KMS-11 (cell line): ENCODE results near the gene SHC2.
"Not testable (repeated sequence)": the region's sequence is repeated elsewhere in the genome, so short reads cannot be mapped to it uniquely, and the experiment has no call there.

Source experiments
- H2AFZ ChIP-seq: fragments of 200-600 bp; sonication (generic); 2 replicates; pipeline ENCODE4 v1.6.1; 2016; ENCODE audit warnings: antibody characterized with exemption, mixed run types, low read depth
- H3K27ac ChIP-seq: fragments of 200-600 bp; sonication (generic); 2 replicates; pipeline ENCODE4 v1.6.1; 2016; ENCODE audit warnings: mild to moderate bottlenecking, mixed run types
- H3K27me3 ChIP-seq: fragments of 200-600 bp; sonication (generic); 2 replicates; pipeline ENCODE4 v1.6.1; 2017; ENCODE audit warnings: mild to moderate bottlenecking, low read depth, mixed run types, moderate library complexity; ENCODE audit not compliant: insufficient read depth
- H3K36me3 ChIP-seq: fragments of 200-600 bp; sonication (generic); 2 replicates; pipeline ENCODE4 v1.6.1; 2017; ENCODE audit warnings: mild to moderate bottlenecking, mixed run types; ENCODE audit not compliant: insufficient read depth
- H3K4me1 ChIP-seq: fragments of 200-600 bp; sonication (generic); 2 replicates; pipeline ENCODE4 v1.6.1; 2016; ENCODE audit warnings: mild to moderate bottlenecking, low read depth, mixed run types; ENCODE audit not compliant: poor library complexity, severe bottlenecking
- H3K4me2 ChIP-seq: fragments of 200-600 bp; sonication (generic); 2 replicates; pipeline ENCODE4 v1.7.0; 2016; ENCODE audit warnings: mild to moderate bottlenecking, mixed run types
- H3K4me3 ChIP-seq: fragments of 200-600 bp; sonication (generic); IDR thresholded peaks from 2 replicates; pipeline ENCODE4 v1.6.1; 2017; ENCODE audit warnings: low read depth, low read length, mixed read lengths; ENCODE audit not compliant: insufficient read depth
- H3K79me2 ChIP-seq: fragments of 200-600 bp; sonication (generic); 2 replicates; pipeline ENCODE4 v1.6.1; 2016; ENCODE audit warnings: low read depth, mixed run types; ENCODE audit not compliant: insufficient read depth
- H3K9ac ChIP-seq: fragments of 200-600 bp; sonication (generic); 2 replicates; pipeline ENCODE4 v1.6.1; 2016; ENCODE audit warnings: mild to moderate bottlenecking, mixed run types
- H4K20me1 ChIP-seq: fragments of 200-600 bp; sonication (generic); 2 replicates; pipeline ENCODE4 v1.6.1; 2016; ENCODE audit warnings: mild to moderate bottlenecking, mixed run types; ENCODE audit not compliant: insufficient read depth
- CTCF ChIP-seq: fragments of 200-600 bp; sonication (generic); conservative IDR thresholded peaks from 2 replicates; pipeline ENCODE4 v1.6.1; 2017; ENCODE audit warnings: low read depth, mild to moderate bottlenecking, antibody characterized with exemption, low read length, moderate library complexity, mixed read lengths

The SHC2 gene

GRCh38 chr19:383922-384798 is 76.7 kb downstream of the SHC2 start:
- Histone ChIP-seq H3K36me3 (no peaks in the 10 kb centered on the region), H3K4me3 (no peak overlapping the region), H3K9ac (no peak overlapping the region), H2AFZ (no peak overlapping the region), H3K4me2 (no peak overlapping the region), H3K4me1 (no peaks in the 10 kb centered on the region), H3K27ac (no peak overlapping the region), H3K79me2 (no peaks in the 10 kb centered on the region), H4K20me1 (no peaks in the 10 kb centered on the region), H3K27me3 (peaks cover 45% of the 10 kb centered on the region)
- TF ChIP-seq CTCF: no peak

- TF ChIP-seq CTCF: no peak
- Histone ChIP-seq H4K20me1 (no peaks in the 10 kb centered on the region), H3K27ac (no peak overlapping the region), H2AFZ (no peak overlapping the region), H3K4me1 (no peaks in the 10 kb centered on the region), H3K4me2 (no peak overlapping the region), H3K27me3 (peaks cover 53% of the 10 kb centered on the region), H3K4me3 (no peak overlapping the region), H3K9ac (no peak overlapping the region), H3K36me3 (no peaks in the 10 kb centered on the region), H3K79me2 (no peaks in the 10 kb centered on the region)
These were observed 77.8 kb downstream of the SHC2 start for GRCh38 chr19:383040-383439.

- not testable (repeated sequence) for H3K4me1 ChIP-seq, H4K20me1 ChIP-seq, H2AFZ ChIP-seq, H3K79me2 ChIP-seq, H3K9ac ChIP-seq, H3K27ac ChIP-seq, H3K4me3 ChIP-seq, H3K36me3 ChIP-seq, H3K4me2 ChIP-seq
- H3K27me3 ChIP-seq: peaks cover 52% of the 10 kb centered on the region
These were observed 78.3 kb downstream of the SHC2 start for GRCh38 chr19:382578-382977.

GRCh38 chr19:381901-382300 is 78.9 kb downstream of the SHC2 start:
- not testable (repeated sequence) for H3K4me1 ChIP-seq, H3K4me2 ChIP-seq, H3K4me3 ChIP-seq, H3K9ac ChIP-seq, H3K27ac ChIP-seq, H3K36me3 ChIP-seq, H2AFZ ChIP-seq, H3K79me2 ChIP-seq, H4K20me1 ChIP-seq
- peaks cover 50% of the 10 kb centered on the region for H3K27me3 ChIP-seq

- H2AFZ ChIP-seq, H3K79me2 ChIP-seq, H3K4me2 ChIP-seq, H4K20me1 ChIP-seq, H3K4me3 ChIP-seq, H3K9ac ChIP-seq, H3K36me3 ChIP-seq, H3K4me1 ChIP-seq, H3K27ac ChIP-seq: not testable (repeated sequence)
- peaks cover 50% of the 10 kb centered on the region for H3K27me3 ChIP-seq
These were observed 80.1 kb downstream of the SHC2 start for GRCh38 chr19:380618-381219.

GRCh38 chr19:379796-380195 is 81.0 kb downstream of the SHC2 start:
- H3K36me3 ChIP-seq: no peaks in the 10 kb centered on the region
- H3K4me3 ChIP-seq: no peak overlapping the region
- no peak overlapping the region for H3K9ac ChIP-seq
- TF ChIP-seq CTCF: no peak
- no peaks in the 10 kb centered on the region for H4K20me1 ChIP-seq
- peaks cover 50% of the 10 kb centered on the region for H3K27me3 ChIP-seq
- no peak overlapping the region for H3K27ac ChIP-seq
- no peak overlapping the region for H3K4me2 ChIP-seq
- H2AFZ ChIP-seq: no peak overlapping the region
- H3K79me2 ChIP-seq: no peaks in the 10 kb centered on the region
- H3K4me1 ChIP-seq: no peaks in the 10 kb centered on the region
